ENCODE results near the gene AKAP13.
A peak's percentile ranks its signal among the peaks of the same experiment; 100 is the strongest.

The AKAP13 gene

DNA sequence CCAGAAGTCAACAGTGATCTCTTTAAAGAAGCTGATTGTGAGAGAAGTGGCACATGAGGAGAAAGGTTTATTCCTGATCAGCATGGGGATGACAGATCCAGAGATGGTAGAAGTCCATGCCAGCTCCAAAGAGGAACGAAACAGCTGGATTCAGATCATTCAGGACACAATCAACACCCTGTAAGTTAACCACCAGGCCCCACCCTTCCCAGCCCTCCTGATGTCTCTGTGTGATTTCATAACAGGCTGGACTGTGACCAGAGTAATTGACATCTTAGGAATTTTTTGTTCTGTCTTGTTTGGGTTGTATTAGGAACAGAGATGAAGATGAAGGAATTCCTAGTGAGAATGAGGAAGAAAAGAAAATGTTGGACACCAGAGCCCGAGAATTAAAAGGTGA is 346.7 kb downstream of the AKAP13 start:
- DNase-seq (ENCODE audit: extremely low spot score) = no peak
- TF ChIP-seq BHLHE40 (IDR thresholded peaks at IDR 0.05; ENCODE audit: borderline replicate concordance) (no peak), LEF1 (IDR thresholded peaks at IDR 0.05; ENCODE audit: borderline replicate concordance) (no peak), FOXM1 (IDR thresholded peaks at IDR 0.05; ENCODE audit: borderline replicate concordance) (no peak), FOXA1 (IDR thresholded peaks at IDR 0.05) (no peak), TARDBP (IDR thresholded peaks at IDR 0.05) (no peak), ELF4 (IDR thresholded peaks at IDR 0.05) (no peak)
- CTCF ChIA-PET = interaction anchor here (0.5 kb wide), 1 partner anchor 222 kb away, joined by 3 read pairs; no protein-coding TSS in a partner anchor
- POLR2A ChIA-PET = no interaction called here

DNA sequence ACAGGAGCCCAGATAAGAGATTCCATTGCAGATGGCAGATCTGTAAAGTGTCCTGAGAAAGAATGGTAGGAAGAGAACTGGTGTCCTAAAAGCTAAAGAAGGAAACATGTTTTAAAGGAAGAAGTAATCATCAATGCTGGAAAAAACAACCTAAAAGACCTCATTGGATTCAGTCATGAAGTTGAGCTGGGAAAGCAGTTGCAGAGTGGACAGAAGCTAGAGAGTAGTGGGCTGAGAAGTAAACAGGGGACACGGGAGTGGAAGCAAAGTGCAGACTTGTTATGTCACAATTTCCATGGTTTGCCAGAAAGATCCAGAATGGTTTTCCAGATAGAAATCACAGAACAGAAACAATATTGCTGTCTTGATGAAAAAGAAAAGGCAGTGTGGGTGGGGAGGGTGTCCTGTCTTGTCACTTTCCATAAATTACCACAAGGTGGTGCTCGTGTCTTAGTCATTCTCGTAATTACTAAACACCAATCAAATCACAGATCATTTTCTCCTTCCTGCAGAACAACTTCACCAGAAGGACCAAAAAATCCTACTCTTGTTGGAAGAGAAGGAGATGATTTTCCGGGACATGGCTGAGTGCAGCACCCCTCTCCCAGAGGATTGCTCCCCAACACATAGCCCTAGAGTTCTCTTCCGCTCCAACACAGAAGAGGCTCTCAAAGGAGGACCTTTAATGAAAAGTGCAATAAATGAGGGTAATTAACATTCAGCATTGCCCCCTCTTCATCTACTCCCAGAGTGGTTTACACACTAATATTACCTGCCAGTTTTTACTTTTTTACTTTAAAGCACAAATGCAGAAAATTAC is 349.8 kb downstream of the AKAP13 start:
- peak; percentile 72 for DNase-seq (ENCODE audit: extremely low spot score)
- CTCF ChIA-PET = interaction anchor here (0.6 to 2.8 kb wide), 14 partner anchors 8 to 326 kb away, joined by 3 to 20 read pairs (median 3); no protein-coding TSS in a partner anchor
- POLR2A ChIA-PET = no interaction called here
- TF ChIP-seq ZNF384 (IDR thresholded peaks at IDR 0.05) (no peak), CTBP1 (IDR thresholded peaks at IDR 0.05; ENCODE audit: borderline replicate concordance) (no peak), ARNT (IDR thresholded peaks at IDR 0.05) (no peak), BHLHE40 (IDR thresholded peaks at IDR 0.05; ENCODE audit: borderline replicate concordance) (no peak), FOXM1 (IDR thresholded peaks at IDR 0.05; ENCODE audit: borderline replicate concordance) (no peak), SP1 (IDR thresholded peaks at IDR 0.05) (no peak)

- TF ChIP-seq SP1 (IDR thresholded peaks at IDR 0.05) = no peak
- no peak for TF ChIP-seq CTBP1 (IDR thresholded peaks at IDR 0.05; ENCODE audit: borderline replicate concordance)
- no peak for TF ChIP-seq NFRKB (IDR thresholded peaks at IDR 0.05)
- TF ChIP-seq TARDBP (IDR thresholded peaks at IDR 0.05) = no peak
- ChIA-PET POLR2A (no interaction called here), CTCF (no interaction called here)
- no peak for DNase-seq (ENCODE audit: extremely low spot score)
Observed at GRCh38 chr15:85733416-85733815, 353.0 kb downstream of the AKAP13 start.

DNA sequence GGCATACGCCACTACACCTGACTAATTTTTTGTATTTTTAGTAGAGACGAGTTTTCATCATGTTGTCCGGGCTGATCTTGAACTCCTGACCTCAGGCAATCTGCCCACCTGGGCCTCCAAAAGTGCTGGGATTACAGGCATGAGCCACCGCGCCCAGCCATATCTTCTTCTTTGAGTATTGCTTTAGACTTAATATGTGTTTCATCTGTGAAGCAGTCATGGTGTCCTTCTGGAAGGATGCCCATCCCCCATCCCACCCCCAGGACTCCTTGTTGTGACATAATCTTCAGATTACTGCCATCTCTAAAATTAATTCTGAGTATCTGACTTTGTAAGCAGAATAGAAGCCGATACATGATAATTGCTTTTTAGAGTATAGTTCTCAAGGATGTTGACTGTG is 356.7 kb downstream of the AKAP13 start:
- ChIA-PET CTCF (no interaction called here), POLR2A (no interaction called here)
- TF ChIP-seq ZNF384 (IDR thresholded peaks at IDR 0.05) (no peak), L3MBTL2 (conservative IDR thresholded peaks at IDR 0.05) (no peak), CTBP1 (IDR thresholded peaks at IDR 0.05; ENCODE audit: borderline replicate concordance) (no peak), ARNT (IDR thresholded peaks at IDR 0.05) (no peak), FOXM1 (IDR thresholded peaks at IDR 0.05; ENCODE audit: borderline replicate concordance) (no peak), HDGF (IDR thresholded peaks at IDR 0.05; ENCODE audit: borderline replicate concordance) (no peak), ELF4 (IDR thresholded peaks at IDR 0.05) (no peak), FOXA1 (IDR thresholded peaks at IDR 0.05) (no peak), SUZ12 (IDR thresholded peaks at IDR 0.05) (no peak), BHLHE40 (IDR thresholded peaks at IDR 0.05; ENCODE audit: borderline replicate concordance) (no peak), SP1 (IDR thresholded peaks at IDR 0.05) (no peak), TARDBP (IDR thresholded peaks at IDR 0.05) (no peak), LEF1 (IDR thresholded peaks at IDR 0.05; ENCODE audit: borderline replicate concordance) (no peak), FOXK2 (IDR thresholded peaks at IDR 0.05) (no peak), NFRKB (IDR thresholded peaks at IDR 0.05) (no peak)
- TF ChIP-seq, protein P1, sequence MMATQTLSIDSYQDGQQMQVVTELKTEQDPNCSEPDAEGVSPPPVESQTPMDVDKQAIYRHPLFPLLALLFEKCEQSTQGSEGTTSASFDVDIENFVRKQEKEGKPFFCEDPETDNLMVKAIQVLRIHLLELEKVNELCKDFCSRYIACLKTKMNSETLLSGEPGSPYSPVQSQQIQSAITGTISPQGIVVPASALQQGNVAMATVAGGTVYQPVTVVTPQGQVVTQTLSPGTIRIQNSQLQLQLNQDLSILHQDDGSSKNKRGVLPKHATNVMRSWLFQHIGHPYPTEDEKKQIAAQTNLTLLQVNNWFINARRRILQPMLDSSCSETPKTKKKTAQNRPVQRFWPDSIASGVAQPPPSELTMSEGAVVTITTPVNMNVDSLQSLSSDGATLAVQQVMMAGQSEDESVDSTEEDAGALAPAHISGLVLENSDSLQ (IDR thresholded peaks at IDR 0.05) = no peak
- DNase-seq (ENCODE audit: extremely low spot score) = no peak

DNA sequence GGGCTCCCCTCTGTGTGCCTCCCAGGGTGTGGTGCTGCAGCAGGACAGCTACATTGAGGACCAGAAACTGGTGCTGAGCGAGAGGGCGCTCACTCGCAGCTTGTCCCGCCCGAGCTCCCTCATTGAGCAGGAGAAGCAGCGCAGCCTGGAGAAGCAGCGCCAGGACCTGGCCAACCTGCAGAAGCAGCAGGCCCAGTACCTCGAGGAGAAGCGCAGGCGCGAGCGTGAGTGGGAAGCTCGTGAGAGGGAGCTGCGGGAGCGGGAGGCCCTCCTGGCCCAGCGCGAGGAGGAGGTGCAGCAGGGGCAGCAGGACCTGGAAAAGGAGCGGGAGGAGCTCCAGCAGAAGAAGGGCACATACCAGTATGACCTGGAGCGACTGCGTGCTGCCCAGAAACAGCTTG is 360.6 kb downstream of the AKAP13 start:
- ChIA-PET CTCF (interaction anchor here (1.3 kb wide), 1 partner anchor 99 kb away, joined by 3 read pairs; no protein-coding TSS in a partner anchor), POLR2A (no interaction called here)
- DNase-seq (ENCODE audit: extremely low spot score) = no peak
- TF ChIP-seq L3MBTL2 (conservative IDR thresholded peaks at IDR 0.05) (no peak), ARNT (IDR thresholded peaks at IDR 0.05) (no peak), BHLHE40 (IDR thresholded peaks at IDR 0.05; ENCODE audit: borderline replicate concordance) (no peak), TARDBP (IDR thresholded peaks at IDR 0.05) (no peak), FOXK2 (IDR thresholded peaks at IDR 0.05) (no peak), HDGF (IDR thresholded peaks at IDR 0.05; ENCODE audit: borderline replicate concordance) (no peak), SUZ12 (IDR thresholded peaks at IDR 0.05) (no peak), NFRKB (IDR thresholded peaks at IDR 0.05) (no peak), ELF4 (IDR thresholded peaks at IDR 0.05) (no peak), CTBP1 (IDR thresholded peaks at IDR 0.05; ENCODE audit: borderline replicate concordance) (no peak), SP1 (IDR thresholded peaks at IDR 0.05) (no peak), LEF1 (IDR thresholded peaks at IDR 0.05; ENCODE audit: borderline replicate concordance) (no peak), FOXA1 (IDR thresholded peaks at IDR 0.05) (no peak), ZNF384 (IDR thresholded peaks at IDR 0.05) (no peak)
- TF ChIP-seq, protein P1 (IDR thresholded peaks at IDR 0.05) = no peak

DNA sequence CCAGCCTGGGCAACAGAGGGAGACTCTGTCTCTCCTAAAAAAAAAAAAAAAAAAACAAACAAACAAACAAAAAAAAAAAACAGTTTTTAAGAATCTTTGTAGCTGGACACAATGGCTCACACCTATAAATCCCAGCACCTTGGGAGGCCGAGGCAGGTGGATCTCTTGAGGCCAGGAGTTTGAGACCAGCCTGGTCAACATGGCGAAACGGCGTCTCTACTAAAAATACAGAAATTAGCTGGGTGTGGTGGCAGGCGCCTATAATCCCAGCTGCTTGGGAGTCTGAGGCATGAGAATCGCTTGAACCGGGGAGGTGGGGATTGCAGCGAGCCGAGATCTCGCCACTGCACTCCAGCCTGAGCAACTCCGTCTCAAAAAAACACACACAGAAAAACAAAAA is 361.3 kb downstream of the AKAP13 start:
- TF ChIP-seq, protein P1 (IDR thresholded peaks at IDR 0.05) = no peak
- TF ChIP-seq ZNF384 (IDR thresholded peaks at IDR 0.05) (no peak), SUZ12 (IDR thresholded peaks at IDR 0.05) (no peak), FOXM1 (IDR thresholded peaks at IDR 0.05; ENCODE audit: borderline replicate concordance) (no peak), ARNT (IDR thresholded peaks at IDR 0.05) (no peak), SP1 (IDR thresholded peaks at IDR 0.05) (no peak), LEF1 (IDR thresholded peaks at IDR 0.05; ENCODE audit: borderline replicate concordance) (no peak)
- no peak for DNase-seq (ENCODE audit: extremely low spot score)
- CTCF ChIA-PET = interaction anchor here (0.6 kb wide), 2 partner anchors 16 to 87 kb away, joined by 4 read pairs; no protein-coding TSS in a partner anchor
- POLR2A ChIA-PET = no interaction called here

Measured in HEK293T (cell line).